HG02678 (cell line): ENCODE measurements around the gene CFAP73.

Experiments
- ATAC-seq: cut with Tn5 transposase; IDR thresholded peaks from one replicate; pipeline ENCODE4 v1.9.1; 2021; ENCODE audit warnings: mild to moderate bottlenecking, moderate library complexity; ENCODE audit not compliant: unreplicated experiment

Gene CFAP73

GRCh38 chr12:113119980-113120669, 29.4 kb upstream of the CFAP73 start:
- no peak for ATAC-seq

GRCh38 chr12:113120670-113121370, 28.7 kb upstream of the CFAP73 start:
- ATAC-seq, result no peak

DNA sequence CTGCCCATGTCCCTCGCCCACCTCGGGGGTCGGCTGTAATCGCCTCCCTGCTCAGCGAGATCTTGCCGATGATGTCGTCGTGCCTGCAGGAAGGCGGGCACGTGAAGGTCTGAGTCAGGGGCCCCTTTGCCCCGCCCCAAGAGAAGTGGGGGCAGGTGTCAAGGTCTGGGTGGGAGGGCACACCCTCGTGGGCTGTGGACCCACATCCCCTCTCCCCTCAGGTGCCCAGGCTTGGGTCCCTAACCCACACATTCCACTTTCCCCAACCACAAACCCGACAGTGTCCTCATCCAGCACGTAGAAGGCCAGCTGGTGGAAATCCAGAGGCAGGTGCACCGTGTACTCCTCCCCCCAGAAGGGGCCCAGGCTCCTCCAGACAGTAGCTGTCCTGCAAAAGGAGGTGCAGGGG, 21.7 kb upstream of the CFAP73 start:
- ATAC-seq, result no peak

GRCh38 chr12:113128802-113129663, 20.5 kb upstream of the CFAP73 start:
- ATAC-seq, result no peak

DNA sequence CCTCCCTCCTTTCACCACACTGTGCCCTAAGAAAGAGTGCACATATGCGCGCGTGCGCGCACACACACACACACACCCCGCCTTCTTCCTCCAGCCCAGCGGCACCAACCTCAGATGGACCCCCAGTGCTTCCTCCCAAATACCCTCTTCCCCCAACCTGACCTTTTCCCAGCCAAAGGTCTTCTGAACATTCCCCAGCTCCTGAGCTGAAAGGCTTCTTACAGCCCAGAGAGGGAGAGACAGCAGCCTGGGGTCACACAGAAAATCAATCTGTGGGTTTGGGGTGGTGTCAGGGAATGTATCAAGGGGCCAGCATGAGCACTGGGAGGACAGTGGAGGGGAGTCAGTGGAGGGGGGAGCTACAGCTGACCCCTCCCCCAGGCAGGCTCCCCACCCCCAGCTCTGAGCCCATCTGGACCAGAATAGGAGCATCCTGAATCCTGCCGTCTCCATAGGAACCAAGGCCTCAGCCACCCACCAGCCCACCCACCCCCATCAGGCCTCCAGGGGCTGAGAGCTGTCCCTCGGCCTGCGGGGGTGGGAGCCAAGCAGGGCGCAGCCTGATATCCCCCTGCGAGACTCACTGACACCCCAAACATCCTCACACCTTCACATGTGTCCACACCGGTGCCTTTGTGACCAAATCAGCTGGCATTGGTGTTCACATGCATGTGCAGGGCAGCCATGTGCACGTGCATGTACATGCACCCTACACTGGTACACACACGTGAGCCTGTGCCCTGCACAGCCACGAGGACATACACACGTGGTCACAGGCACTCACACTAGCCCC, 19.7 kb upstream of the CFAP73 start:
- no peak for ATAC-seq

- ATAC-seq, result no peak
These were observed 18.9 kb upstream of the CFAP73 start for GRCh38 chr12:113130457-113131135.

DNA sequence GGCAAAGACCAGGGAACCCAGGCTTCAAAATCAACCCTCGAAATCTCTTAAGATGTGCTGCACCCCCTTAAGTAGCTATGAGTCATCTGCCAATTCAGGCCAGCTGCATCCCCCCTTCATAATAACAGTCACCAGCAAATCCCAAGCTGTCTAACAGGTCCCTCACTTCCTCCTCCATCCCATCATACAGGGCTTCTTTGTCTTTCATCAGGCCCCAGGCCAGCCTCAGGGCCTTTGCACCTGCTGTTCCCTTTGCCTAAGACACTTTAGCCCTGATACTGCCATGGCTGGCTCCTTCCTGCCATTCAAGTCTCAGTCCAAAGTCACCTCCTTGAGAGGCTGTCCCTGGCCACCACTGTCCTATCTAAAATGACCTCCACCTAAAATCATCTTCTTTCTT, 18.0 kb upstream of the CFAP73 start:
- no peak for ATAC-seq

DNA sequence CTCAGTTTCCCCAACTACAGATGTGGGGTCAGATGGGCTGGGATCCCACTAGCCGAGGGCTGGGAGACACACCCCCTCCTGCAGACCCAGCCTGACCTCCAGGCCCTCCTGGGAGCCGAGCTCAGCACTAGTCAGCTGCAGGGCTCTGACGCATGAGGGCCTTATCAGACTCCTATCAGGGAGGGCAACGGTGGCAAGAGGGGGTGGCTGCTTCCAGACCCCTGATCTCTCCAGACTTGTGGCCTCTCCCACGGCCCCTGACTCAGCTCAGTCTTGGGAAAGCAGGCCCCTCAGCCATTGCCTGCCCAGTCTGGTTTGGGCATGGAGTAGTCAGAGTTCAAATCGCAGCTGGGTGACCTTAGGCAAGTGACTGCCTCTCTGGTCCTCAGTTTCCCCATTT, 16.5 kb upstream of the CFAP73 start:
- no peak for ATAC-seq

DNA sequence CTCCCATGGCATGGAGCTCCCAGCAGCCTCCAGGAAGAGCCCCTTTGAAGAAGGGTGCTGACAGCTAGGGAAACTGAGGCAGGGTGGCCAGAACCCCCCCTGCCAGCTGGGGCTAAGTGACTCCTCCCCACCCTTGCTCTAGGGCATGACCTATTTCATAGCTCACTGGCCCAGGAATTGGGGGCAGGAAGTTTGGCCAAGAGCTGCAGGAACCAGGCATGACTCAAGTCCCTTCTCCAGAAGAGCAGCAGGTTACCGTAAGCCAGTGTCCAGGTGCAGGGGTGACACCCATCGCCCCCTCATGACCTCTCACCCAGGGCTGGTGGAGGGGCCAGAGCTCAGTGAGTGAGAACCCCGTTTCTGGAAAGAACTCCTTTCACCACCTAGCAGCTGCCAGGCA, 15.9 kb upstream of the CFAP73 start:
- no peak for ATAC-seq

DNA sequence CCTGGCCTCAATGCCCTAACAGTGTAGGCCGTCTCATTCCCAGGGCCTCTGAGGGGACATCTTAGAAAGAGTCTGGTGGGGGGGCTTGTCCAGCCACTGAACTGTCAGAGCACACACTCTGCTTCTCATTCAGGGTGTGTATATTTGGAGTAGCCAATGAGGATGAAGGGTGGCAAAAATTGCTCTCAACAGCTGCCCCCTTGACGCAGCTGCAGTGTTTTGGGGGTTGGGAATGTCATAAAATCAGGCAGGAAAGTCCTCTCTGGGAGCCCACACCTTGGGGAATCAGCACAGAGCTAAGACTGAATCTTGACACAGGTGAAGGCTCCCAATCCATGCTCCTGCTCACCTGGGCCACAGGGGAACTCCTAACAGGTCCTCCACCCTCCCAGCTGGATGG, 15.5 kb upstream of the CFAP73 start:
- no peak for ATAC-seq

- ATAC-seq, result no peak
These were observed 15.0 kb upstream of the CFAP73 start for GRCh38 chr12:113134521-113134951.

- ATAC-seq, result no peak
These were observed 14.1 kb upstream of the CFAP73 start, which contains the start of gene RASAL1 for GRCh38 chr12:113135178-113136127. Gene RASAL1, minus strand, starts transcription at chr12:113135761. Its CDS starts 299 bp downstream, at chr12:113135462.

- ATAC-seq, result no peak
These were observed 13.2 kb upstream of the CFAP73 start for GRCh38 chr12:113136128-113136989.

DNA sequence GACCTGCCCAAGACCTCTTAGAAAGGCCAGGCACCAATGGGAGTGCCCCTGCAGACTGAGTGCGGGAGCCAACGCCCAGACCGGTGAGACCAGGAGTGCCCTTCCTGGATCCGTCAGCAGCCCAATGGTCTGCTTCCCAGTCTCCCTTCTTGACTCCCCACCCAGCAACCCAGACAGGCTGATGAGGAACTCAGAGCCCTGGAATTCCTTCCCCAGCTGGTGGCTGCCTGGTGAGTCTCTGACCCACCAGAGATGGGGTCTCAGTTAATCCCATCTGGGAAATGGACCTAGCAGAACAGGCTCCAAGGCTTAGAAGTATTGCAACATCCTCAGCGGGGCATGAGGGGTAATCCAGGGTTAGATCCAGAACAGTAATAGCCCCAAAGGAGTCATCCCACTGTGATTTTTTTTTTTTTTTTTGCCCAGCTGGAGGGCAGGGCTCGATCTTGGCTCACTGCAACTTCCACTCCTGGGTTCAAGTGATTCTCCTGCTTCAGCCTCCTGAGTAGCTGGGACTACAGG, 12.5 kb upstream of the CFAP73 start:
- ATAC-seq, result no peak

- ATAC-seq, result no peak
These were observed 11.4 kb upstream of the CFAP73 start for GRCh38 chr12:113137861-113138783.

DNA sequence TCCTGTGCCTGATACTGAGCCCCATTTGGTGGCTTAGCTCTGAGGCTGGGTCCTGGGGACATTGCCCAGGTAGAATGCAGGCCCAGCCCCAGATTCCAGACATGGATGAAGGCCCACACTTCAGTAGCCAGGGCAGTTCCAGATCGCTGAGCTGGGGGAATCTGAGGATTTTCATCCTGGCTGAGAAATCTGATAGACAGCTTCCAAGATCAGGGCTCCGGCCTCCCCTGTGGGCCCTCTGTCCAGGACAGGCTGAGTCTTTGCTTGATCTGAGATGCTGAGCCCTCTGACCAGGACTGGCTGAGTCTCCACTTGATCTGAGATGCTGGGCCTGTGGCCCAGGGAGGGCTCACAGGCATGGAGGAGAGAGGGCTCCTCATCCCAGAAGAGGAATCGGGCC, 10.7 kb upstream of the CFAP73 start:
- ATAC-seq, result no peak

- ATAC-seq, result no peak
These were observed 8.8 kb upstream of the CFAP73 start for GRCh38 chr12:113140706-113141105.
